BLaER1 treated with 17β-estradiol and CSF1 and Interleukin-3, amounts not matched to agents 10 nM and 100 nM (cell line): Measurements from ENCODE around the gene SLC24A4.

Experiments
- H3K27ac ChIP-seq, 11 experiments: shearing (Covaris generic); formaldehyde crosslinking; 2 replicates each; pipeline ENCODE4 v1.8.1; 2022
- H3K27me3 ChIP-seq, 11 experiments: shearing (Covaris generic); formaldehyde crosslinking; 2 replicates each; pipeline ENCODE4 v1.8.1; 2022
- H3K36me3 ChIP-seq, 11 experiments: shearing (Covaris generic); formaldehyde crosslinking; 2 replicates each; pipeline ENCODE4 v1.8.1; 2022
- H3K4me1 ChIP-seq, 10 experiments: shearing (Covaris generic); formaldehyde crosslinking; 2 replicates each; pipeline ENCODE4 v1.8.1; 2022
- H3K4me2 ChIP-seq, 11 experiments: shearing (Covaris generic); formaldehyde crosslinking; 2 replicates each; pipeline ENCODE4 v1.8.1; 2022
- H3K4me3 ChIP-seq, 10 experiments: shearing (Covaris generic); formaldehyde crosslinking; 2 replicates each; pipeline ENCODE4 v1.8.1; 2022
- H3K9ac ChIP-seq, 11 experiments: shearing (Covaris generic); formaldehyde crosslinking; 2 replicates each; pipeline ENCODE4 v1.8.1; 2022
- H3K9me3 ChIP-seq, 11 experiments: shearing (Covaris generic); formaldehyde crosslinking; replicated peaks in 1 of 11; 2 replicates each; pipeline ENCODE4 v1.8.1; 2022
- H4K20me1 ChIP-seq, 11 experiments: shearing (Covaris generic); formaldehyde crosslinking; 2 replicates each; pipeline ENCODE4 v1.8.1; 2022
- Cebpa-rat ChIP-seq, 11 experiments: shearing (Covaris generic); IDR thresholded peaks; 2 replicates each; pipeline ENCODE4 v1.8.1; 2022

SLC24A4 gene

DNA sequence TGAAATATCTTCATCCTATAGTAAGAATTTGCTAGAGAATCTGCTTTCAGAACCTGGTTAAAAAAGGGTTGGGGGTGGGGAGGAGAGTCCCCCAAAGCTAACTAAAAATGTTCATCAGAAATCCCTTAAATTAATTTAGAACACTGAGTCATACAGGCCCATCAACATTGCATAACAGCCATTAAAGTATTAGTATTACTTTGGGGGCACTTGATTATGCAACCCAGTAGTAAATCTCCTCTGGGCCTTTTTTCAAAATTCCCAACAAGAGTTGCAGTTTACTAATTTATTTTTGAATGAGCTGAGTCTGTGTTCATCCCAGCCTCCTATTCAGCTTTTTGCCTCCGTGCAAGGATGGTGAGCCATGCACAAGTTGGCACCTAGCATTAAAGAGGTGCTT, 8.8 kb upstream of the SLC24A4 start:
- Histone ChIP-seq H3K9ac (no peak overlapping the region), H4K20me1 (no peaks in the 10 kb centered on the region), H3K27me3 (no peaks in the 10 kb centered on the region), H3K4me1 (peaks cover 6 to 25% (median 16%) of the 10 kb centered on the region in 10 experiments; a peak in 18 of 20 replicates), H3K36me3 (no peaks in the 10 kb centered on the region), H3K4me3 (no peak overlapping the region), H3K27ac (no peak overlapping the region), H3K4me2 (peak overlapping the region in 4 of 11 experiments; percentile 8 to 38 (median 24); a peak in 4 of 22 replicates), H3K9me3 (no peaks in the 10 kb centered on the region)
- no peak for TF ChIP-seq Cebpa-rat (IDR thresholded peaks at IDR 0.05)

DNA sequence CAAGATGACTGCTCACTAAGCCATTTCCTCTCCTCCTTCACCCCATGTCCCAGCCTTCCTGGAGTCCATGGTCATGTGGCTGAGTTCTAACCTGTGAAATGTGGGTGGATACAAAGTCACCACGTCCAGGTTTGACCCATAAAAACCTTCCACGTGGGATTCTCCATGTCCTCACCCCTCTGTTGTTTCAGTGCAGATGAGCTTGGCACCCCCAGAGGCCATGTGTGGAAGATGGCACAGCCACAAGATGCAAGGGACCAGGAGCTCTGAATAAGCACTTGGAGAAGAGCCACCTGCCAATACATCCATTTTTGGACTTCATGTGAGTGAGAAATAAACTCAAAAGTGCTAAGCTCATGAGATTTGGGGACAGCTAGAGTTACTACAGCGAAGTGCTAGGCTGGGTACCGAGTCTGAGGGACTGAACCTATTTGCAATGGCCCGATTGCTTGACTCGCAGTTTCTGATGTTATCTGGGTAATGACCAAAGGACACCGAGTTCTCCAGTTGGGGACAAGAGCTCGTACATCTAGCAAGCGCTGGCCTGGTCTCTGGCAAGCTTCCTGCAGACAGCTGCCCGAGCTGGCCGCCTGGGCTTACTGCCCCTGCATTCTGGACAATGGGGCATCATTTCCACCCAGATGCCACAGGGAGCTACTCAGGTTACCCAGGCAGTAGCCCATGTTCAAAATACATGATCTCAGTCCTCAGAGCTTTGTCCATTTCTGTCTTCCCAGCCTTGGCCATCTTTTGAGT, 7.7 kb upstream of the SLC24A4 start:
- H3K4me3 ChIP-seq: no peak overlapping the region
- H3K4me2 ChIP-seq: no peak overlapping the region
- no peaks in the 10 kb centered on the region for H4K20me1 ChIP-seq
- no peaks in the 10 kb centered on the region for H3K9me3 ChIP-seq
- no peak overlapping the region for H3K9ac ChIP-seq
- H3K27ac ChIP-seq: no peak overlapping the region
- H3K4me1 ChIP-seq: peaks cover 6 to 25% (median 16%) of the 10 kb centered on the region in 10 experiments; a peak in 18 of 20 replicates
- no peak for TF ChIP-seq Cebpa-rat (IDR thresholded peaks at IDR 0.05)
- no peaks in the 10 kb centered on the region for H3K27me3 ChIP-seq
- no peaks in the 10 kb centered on the region for H3K36me3 ChIP-seq

DNA sequence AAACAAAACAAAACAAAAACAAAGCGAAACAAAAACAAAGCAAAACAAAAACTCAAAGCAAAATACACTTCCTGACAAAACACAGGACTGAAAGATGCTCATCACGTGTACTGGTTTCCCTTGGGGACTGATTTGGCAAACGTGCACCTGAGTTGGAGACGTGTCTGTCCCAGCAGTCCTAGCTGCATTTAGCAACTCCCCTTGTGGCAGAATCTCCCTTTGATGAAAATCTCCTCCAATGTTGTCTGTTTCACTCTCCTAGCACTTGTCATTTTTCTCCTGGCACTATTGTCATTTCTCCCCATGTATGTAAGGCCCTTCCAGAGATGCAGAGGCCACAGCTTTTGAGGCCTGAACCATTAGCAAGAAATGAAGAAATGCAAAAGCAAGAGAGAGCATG, 6.8 kb upstream of the SLC24A4 start:
- peak overlapping the region in 9 of 11 experiments; percentile 2 to 63 (median 41); a peak in 15 of 22 replicates for H3K4me2 ChIP-seq
- no peaks in the 10 kb centered on the region for H3K9me3 ChIP-seq
- no peaks in the 10 kb centered on the region for H3K36me3 ChIP-seq
- H4K20me1 ChIP-seq: no peaks in the 10 kb centered on the region
- no peak overlapping the region; a peak in 1 of 22 replicates for H3K9ac ChIP-seq
- TF ChIP-seq Cebpa-rat (IDR thresholded peaks at IDR 0.05): no peak
- no peak overlapping the region for H3K27ac ChIP-seq
- no peak overlapping the region for H3K4me3 ChIP-seq
- no peaks in the 10 kb centered on the region for H3K27me3 ChIP-seq
- peaks cover 6 to 25% (median 16%) of the 10 kb centered on the region in 10 experiments; a peak in 18 of 20 replicates for H3K4me1 ChIP-seq

DNA sequence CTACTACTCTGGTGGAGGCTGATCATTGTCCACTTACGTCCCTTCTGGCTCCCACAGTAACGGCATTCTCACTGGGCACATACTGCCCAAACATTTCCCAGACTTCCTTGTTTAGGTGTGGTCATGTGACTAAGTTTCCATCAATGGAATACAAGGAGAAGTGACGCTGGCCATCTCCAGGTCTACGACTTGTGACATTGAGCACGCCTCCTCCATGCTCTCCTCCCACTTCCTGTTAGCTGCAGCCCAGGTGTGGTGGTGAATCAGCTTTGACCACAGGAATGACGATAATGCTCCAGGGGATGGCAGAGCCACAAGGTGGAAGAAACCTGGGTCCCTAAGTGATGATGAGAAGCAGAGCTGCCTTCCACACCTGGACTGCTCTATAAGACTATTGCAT, 6.0 kb upstream of the SLC24A4 start:
- H3K4me3 ChIP-seq: no peak overlapping the region
- TF ChIP-seq Cebpa-rat (IDR thresholded peaks at IDR 0.05): no peak
- no peak overlapping the region for H3K9ac ChIP-seq
- H3K27ac ChIP-seq: no peak overlapping the region
- H3K4me1 ChIP-seq: peaks cover 6 to 25% (median 16%) of the 10 kb centered on the region in 10 experiments; a peak in 18 of 20 replicates
- no peaks in the 10 kb centered on the region for H3K9me3 ChIP-seq
- H3K27me3 ChIP-seq: no peaks in the 10 kb centered on the region
- H4K20me1 ChIP-seq: no peaks in the 10 kb centered on the region
- no peaks in the 10 kb centered on the region for H3K36me3 ChIP-seq
- H3K4me2 ChIP-seq: peak overlapping the region in 10 of 11 experiments; percentile 2 to 63 (median 39); a peak in 17 of 22 replicates

DNA sequence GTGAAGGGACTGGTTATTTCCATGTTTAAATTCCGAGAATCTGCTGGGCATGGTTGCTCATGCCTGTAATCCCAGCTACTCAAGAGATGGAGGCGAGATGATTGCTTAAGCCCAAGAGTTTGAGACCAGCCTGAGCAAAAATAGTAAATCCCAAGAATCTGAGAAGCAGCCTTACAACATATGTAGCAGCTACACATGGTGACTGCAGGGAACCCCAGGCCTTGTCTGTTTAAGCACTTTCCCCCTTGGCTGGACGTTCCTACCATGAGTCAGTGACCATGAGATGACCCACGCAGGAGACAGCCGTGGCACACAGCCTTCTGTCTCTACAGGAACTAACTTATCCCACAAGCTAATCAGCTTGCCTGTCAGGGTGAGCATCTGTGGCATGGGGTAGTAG, 5.5 kb upstream of the SLC24A4 start:
- H3K9ac ChIP-seq: no peak overlapping the region
- TF ChIP-seq Cebpa-rat (IDR thresholded peaks at IDR 0.05): no peak
- no peaks in the 10 kb centered on the region for H3K36me3 ChIP-seq
- no peak overlapping the region for H3K27ac ChIP-seq
- H3K4me2 ChIP-seq: peak overlapping the region in 1 of 11 experiments; percentile 15; a peak in 3 of 22 replicates
- H4K20me1 ChIP-seq: no peaks in the 10 kb centered on the region
- no peak overlapping the region for H3K4me3 ChIP-seq
- H3K4me1 ChIP-seq: peaks cover 6 to 25% (median 16%) of the 10 kb centered on the region in 10 experiments; a peak in 18 of 20 replicates
- H3K9me3 ChIP-seq: no peaks in the 10 kb centered on the region
- H3K27me3 ChIP-seq: no peaks in the 10 kb centered on the region; a peak in 1 of 22 replicates

DNA sequence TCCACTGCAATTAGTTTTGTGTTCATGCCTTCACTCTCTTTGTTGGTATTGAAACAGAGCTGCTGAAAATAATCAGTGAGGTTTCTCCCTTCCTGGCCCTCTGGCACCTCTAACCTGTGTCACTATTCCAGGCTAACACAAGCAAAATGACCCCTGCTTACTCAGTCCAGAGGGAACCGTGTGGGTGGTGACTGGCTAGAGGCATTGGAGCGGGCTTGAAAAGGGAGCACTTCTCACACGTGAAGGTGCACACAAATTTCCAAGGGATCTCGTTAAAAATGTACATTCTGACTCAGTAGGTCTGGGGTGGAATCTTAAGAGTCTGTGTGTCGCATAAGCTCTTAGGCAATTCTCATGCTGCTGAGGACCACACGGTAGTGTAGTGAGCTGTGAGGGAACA, 1.3 kb upstream of the SLC24A4 start:
- TF ChIP-seq Cebpa-rat (IDR thresholded peaks at IDR 0.05): no peak
- H3K4me1 ChIP-seq: peaks cover 0 to 14% (median 6%) of the 10 kb centered on the region in 10 experiments; a peak in 15 of 20 replicates
- no peaks in the 10 kb centered on the region for H3K36me3 ChIP-seq
- H3K9me3 ChIP-seq: peaks cover 0 to 14% (median 8%) of the 10 kb centered on the region in 11 experiments; a peak in 12 of 22 replicates
- H4K20me1 ChIP-seq: no peaks in the 10 kb centered on the region
- peaks cover 0 to 14% (median 8%) of the 10 kb centered on the region in 11 experiments; a peak in 10 of 22 replicates for H3K27me3 ChIP-seq
- H3K4me3 ChIP-seq: no peak overlapping the region
- no peak overlapping the region for H3K4me2 ChIP-seq
- H3K27ac ChIP-seq: no peak overlapping the region
- no peak overlapping the region for H3K9ac ChIP-seq

DNA sequence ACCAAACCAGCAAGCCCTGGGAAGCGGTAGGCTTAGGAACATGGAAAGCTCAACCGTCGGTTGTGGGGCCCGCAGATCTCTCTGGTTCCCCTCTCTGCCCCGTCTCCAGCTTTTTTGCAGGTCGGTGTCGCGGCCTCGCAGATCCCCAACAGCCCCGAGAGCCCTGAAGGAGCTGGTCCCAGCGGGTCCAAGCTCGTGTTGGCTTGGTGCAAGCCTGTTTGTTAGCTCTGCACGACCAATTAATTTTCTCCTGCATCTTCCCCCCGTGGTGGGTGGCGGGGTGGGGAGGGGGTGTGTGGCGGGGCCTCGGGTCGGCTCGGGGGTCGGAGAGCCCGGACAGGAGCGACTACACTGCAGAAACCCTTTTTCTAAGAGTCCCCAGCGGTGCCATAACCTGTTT, 449 bp upstream of the SLC24A4 start:
- Histone ChIP-seq H3K4me3 (no peak overlapping the region), H4K20me1 (no peaks in the 10 kb centered on the region), H3K9me3 (peaks cover 0 to 14% (median 8%) of the 10 kb centered on the region in 11 experiments; a peak in 12 of 22 replicates), H3K4me2 (no peak overlapping the region), H3K4me1 (peaks cover 0 to 6% (median 0%) of the 10 kb centered on the region in 10 experiments; a peak in 5 of 20 replicates), H3K36me3 (no peaks in the 10 kb centered on the region), H3K9ac (no peak overlapping the region), H3K27ac (no peak overlapping the region), H3K27me3 (peaks cover 0 to 14% (median 8%) of the 10 kb centered on the region in 11 experiments; a peak in 10 of 22 replicates)
- no peak for TF ChIP-seq Cebpa-rat (IDR thresholded peaks at IDR 0.05)

DNA sequence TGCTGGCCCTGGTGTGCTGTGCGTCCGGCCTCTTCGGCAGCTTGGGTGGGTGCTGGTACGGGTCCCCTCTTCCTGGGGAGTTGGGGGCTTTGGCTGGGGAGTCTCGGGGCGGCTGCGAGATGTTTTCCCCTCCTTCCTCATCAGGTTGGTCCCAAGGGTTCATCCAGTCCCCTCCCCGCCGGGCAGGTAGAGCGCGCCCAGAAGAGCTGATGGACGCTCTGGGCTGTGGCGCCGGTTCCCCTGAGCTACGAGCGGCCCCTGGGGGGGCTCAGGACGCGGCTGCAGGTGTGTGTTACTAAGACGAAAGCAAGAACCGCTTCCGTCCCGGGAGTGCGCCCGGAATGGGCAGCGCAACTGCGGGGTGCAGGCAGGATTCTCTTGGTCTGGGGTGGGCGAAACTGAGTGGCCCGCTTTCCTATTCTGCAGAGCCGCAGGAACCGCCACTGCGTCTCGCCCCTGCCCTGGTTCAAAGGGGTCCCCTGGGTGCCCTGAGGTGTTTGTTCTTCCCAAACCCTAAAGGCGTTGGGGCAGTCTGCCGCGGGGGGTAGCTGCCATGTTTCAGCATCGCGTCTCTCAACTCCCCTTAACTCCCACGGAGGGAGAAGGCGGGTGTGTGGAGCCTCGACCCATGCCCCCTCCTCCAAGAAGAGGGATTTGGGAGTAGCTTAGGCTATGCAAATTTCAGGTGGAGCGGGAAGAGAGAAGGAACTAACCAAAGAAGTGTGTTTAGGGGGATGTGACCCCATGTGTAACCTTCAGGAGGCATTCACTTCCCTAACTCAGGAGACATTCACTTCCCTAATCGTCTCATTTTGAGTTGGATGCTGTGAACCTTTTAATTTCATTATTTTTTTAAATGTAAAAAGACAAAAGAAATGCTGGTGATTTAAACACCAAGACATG, 1.2 kb downstream of the SLC24A4 start:
- H3K4me1 ChIP-seq: peaks cover 0 to 5% (median 0%) of the 10 kb centered on the region in 10 experiments; a peak in 1 of 20 replicates
- H3K27me3 ChIP-seq: peaks cover 0 to 14% (median 8%) of the 10 kb centered on the region in 11 experiments; a peak in 10 of 22 replicates
- H4K20me1 ChIP-seq: no peaks in the 10 kb centered on the region
- H3K36me3 ChIP-seq: no peaks in the 10 kb centered on the region
- H3K4me2 ChIP-seq: peak overlapping the region in 1 of 11 experiments; percentile 33; a peak in 1 of 22 replicates
- no peak overlapping the region for H3K4me3 ChIP-seq
- TF ChIP-seq Cebpa-rat (IDR thresholded peaks at IDR 0.05): no peak
- H3K9me3 ChIP-seq: peaks cover 0 to 14% (median 8%) of the 10 kb centered on the region in 11 experiments; a peak in 12 of 22 replicates
- no peak overlapping the region for H3K27ac ChIP-seq
- no peak overlapping the region for H3K9ac ChIP-seq

DNA sequence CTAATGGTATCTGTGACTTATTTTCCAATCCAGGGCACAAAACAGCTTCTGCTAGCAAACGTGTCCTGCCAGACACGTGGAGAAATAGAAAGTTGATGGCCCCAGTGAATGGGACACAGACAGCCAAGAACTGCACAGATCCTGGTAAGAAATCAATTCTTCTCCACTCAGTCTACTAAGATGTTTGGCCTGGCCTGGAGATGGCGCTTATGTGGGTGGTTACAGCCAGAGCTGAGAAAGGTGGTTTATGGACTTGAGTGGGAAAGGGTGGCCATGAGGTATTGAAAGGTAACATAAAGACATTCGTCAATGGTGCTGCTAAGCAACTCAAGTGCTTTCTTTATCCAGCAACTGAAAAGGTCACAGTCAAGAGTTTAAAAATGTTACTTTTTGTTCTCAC, 2.9 kb downstream of the SLC24A4 start:
- H3K9ac ChIP-seq: no peak overlapping the region
- no peak overlapping the region for H3K27ac ChIP-seq
- H4K20me1 ChIP-seq: no peaks in the 10 kb centered on the region
- peaks cover 0 to 14% (median 8%) of the 10 kb centered on the region in 11 experiments; a peak in 12 of 22 replicates for H3K9me3 ChIP-seq
- H3K4me2 ChIP-seq: no peak overlapping the region
- H3K4me1 ChIP-seq: peaks cover 0 to 5% (median 0%) of the 10 kb centered on the region in 10 experiments; a peak in 1 of 20 replicates
- no peak for TF ChIP-seq Cebpa-rat (IDR thresholded peaks at IDR 0.05)
- no peak overlapping the region for H3K4me3 ChIP-seq
- H3K27me3 ChIP-seq: peaks cover 0 to 14% (median 8%) of the 10 kb centered on the region in 11 experiments; a peak in 10 of 22 replicates
- H3K36me3 ChIP-seq: no peaks in the 10 kb centered on the region
